ENCODE data around the gene SLC25A11.
A peak's percentile ranks its signal among the peaks of the same experiment; 100 is the strongest.

The SLC25A11 gene

GRCh38 chr17:4970273-4970672 lies 30.4 kb upstream of the SLC25A11 start:
- H3K4me3 ChIP-seq (replicated peaks; ENCODE audit: low read depth, low read length), result no peak overlapping the region
- TF ChIP-seq CTCF (IDR thresholded peaks at IDR 0.05; ENCODE audit: low read depth, low read length, missing control alignments), result no peak
- no peak for DNase-seq (ENCODE audit: extremely low read depth, low read depth)

GRCh38 chr17:4969551-4970173 lies 29.8 kb upstream of the SLC25A11 start:
- peak overlapping the region; percentile 62 for H3K4me3 ChIP-seq (replicated peaks; ENCODE audit: low read depth, low read length)

GRCh38 chr17:4969047-4969550 lies 29.3 kb upstream of the SLC25A11 start:
- H3K4me3 ChIP-seq (replicated peaks; ENCODE audit: low read depth, low read length), result peak overlapping the region; percentile 62
- peak; percentile 64 for DNase-seq (ENCODE audit: extremely low read depth, low read depth)
- no peak for TF ChIP-seq CTCF (IDR thresholded peaks at IDR 0.05; ENCODE audit: low read depth, low read length, missing control alignments)

More at GRCh38 chr17:4969551-4970173, 29.8 kb upstream of the SLC25A11 start:
- no peak for TF ChIP-seq CTCF (IDR thresholded peaks at IDR 0.05; ENCODE audit: low read depth, low read length, missing control alignments)
- DNase-seq (ENCODE audit: extremely low read depth, low read depth), result no peak

GRCh38 chr17:4968486-4969046 lies 28.7 kb upstream of the SLC25A11 start:
- DNase-seq (ENCODE audit: extremely low read depth, low read depth), result no peak
- no peak for TF ChIP-seq CTCF (IDR thresholded peaks at IDR 0.05; ENCODE audit: low read depth, low read length, missing control alignments)

GRCh38 chr17:4967539-4968485 lies 28.0 kb upstream of the SLC25A11 start, which contains the start of gene SPAG7:
TSS of gene SPAG7 (minus strand) at chr17:4967817. CDS start at chr17:4967804, 13 bp downstream.
- H3K4me3 ChIP-seq (replicated peaks; ENCODE audit: low read depth, low read length), result peak within 1 kb of the TSS; percentile 62
- TF ChIP-seq CTCF (IDR thresholded peaks at IDR 0.05; ENCODE audit: low read depth, low read length, missing control alignments), result no peak
- DNase-seq (ENCODE audit: extremely low read depth, low read depth), result peak; percentile 92

More at GRCh38 chr17:4968486-4969046, 28.7 kb upstream of the SLC25A11 start:
- H3K4me3 ChIP-seq (replicated peaks; ENCODE audit: low read depth, low read length), result peak overlapping the region; percentile 62

- peak; percentile 100 for DNase-seq (ENCODE audit: extremely low read depth, low read depth)
- peak overlapping the region; percentile 62 for H3K4me3 ChIP-seq (replicated peaks; ENCODE audit: low read depth, low read length)
- TF ChIP-seq CTCF (IDR thresholded peaks at IDR 0.05; ENCODE audit: low read depth, low read length, missing control alignments), result no peak
Observed at GRCh38 chr17:4966844-4967538, 27.1 kb upstream of the SLC25A11 start.

Measured in HFF-Myc (cell line).